Measurements from ENCODE around the gene TLL2.

TLL2 gene

GRCh38 chr10:96345222-96345621 is 168.5 kb downstream of the TLL2 start:
- no peak for DNase-seq

GRCh38 chr10:96344178-96344577 is 169.5 kb downstream of the TLL2 start:
- DNase-seq: no peak

GRCh38 chr10:96342402-96342801 is 171.3 kb downstream of the TLL2 start:
- DNase-seq: no peak

- no peak for DNase-seq
Measured at GRCh38 chr10:96341219-96342182, 172.2 kb downstream of the TLL2 start.

- DNase-seq: peak; percentile 75
Measured at GRCh38 chr10:96339956-96340904, 173.5 kb downstream of the TLL2 start.

- DNase-seq: no peak
Measured at GRCh38 chr10:96339383-96339782, 174.3 kb downstream of the TLL2 start.

GRCh38 chr10:96338279-96338925 is 175.3 kb downstream of the TLL2 start:
- no peak for DNase-seq

GRCh38 chr10:96337106-96337505 is 176.6 kb downstream of the TLL2 start:
- DNase-seq: no peak

GRCh38 chr10:96334616-96335526 is 178.9 kb downstream of the TLL2 start:
- peak; percentile 21 for DNase-seq

- no peak for DNase-seq
Measured at GRCh38 chr10:96333101-96333500, 180.6 kb downstream of the TLL2 start.

GRCh38 chr10:96327462-96327861 is 186.3 kb downstream of the TLL2 start:
- DNase-seq: no peak

- no peak for DNase-seq
Measured at GRCh38 chr10:96325719-96326373, 187.9 kb downstream of the TLL2 start.

- no peak for DNase-seq
Measured at GRCh38 chr10:96324447-96324846, 189.3 kb downstream of the TLL2 start.

- DNase-seq: no peak
Measured at GRCh38 chr10:96322275-96322674, 191.5 kb downstream of the TLL2 start.

- no peak for DNase-seq
Measured at GRCh38 chr10:96321822-96322221, 191.9 kb downstream of the TLL2 start.

GRCh38 chr10:96319754-96320474 is 193.8 kb downstream of the TLL2 start:
- DNase-seq: no peak

GRCh38 chr10:96317067-96317833 is 196.5 kb downstream of the TLL2 start:
- DNase-seq: no peak

Data from amniotic stem cell (primary cell).